SIG-M5 treated with dmso at 0.1 percent for 504 hours (cell line): ENCODE measurements around the gene EXOC7.
A peak's percentile ranks its signal among the peaks of the same experiment; 100 is the strongest.

ENCODE experiments used
- DNase-seq: peaks from one replicate; lab custom pipeline; 2025; ENCODE audit not compliant: unreplicated experiment; lab: John Stamatoyannopoulos, UW

EXOC7 gene

DNA sequence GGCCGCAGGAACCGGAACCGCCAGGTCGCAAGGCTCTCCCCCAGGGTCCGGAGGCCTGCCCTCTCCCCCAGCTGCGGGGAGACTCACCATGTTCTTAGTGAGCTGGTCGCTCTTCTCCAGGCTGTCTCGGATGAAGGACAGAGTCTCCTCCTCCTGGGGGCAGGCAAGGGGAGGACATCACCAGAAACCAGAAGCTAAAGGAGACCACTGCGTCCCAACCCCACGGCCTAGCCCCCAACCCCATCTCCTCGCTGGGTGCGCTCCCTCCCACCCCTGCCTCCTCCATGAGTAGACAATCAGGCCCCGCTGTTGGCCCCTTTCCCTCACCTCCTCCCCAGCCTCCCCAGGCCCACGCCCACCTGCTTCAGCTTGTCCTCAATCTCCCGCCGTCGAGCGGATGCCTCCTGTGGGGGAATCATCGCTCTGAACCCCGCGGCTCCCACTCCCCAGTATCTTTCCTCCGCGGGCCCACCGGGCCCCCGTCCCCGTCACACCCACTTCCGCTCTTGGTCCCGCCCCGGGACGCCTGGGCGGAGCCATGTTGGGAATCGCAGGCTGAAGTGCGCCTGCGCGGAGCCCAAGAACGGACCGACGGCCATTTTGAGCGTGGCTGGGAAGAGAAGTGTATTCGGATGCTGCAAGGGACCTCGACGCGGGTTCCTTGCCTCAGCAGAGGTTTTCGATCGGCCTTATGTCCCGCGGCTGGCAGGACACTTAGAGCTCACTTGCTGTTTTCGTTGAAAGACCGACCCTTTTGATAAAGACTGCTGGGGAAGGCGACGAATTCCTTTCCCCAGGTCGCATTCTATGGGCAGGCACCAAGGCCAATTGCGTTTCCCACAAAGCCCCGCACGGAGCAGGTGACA, at the start of gene EXOC7:
EXOC7 (minus strand) TSS at position 514 of the 866 bp plus-strand sequence; CDS start at position 419, 95 bp downstream.
- peak; percentile 91 for DNase-seq

DNA sequence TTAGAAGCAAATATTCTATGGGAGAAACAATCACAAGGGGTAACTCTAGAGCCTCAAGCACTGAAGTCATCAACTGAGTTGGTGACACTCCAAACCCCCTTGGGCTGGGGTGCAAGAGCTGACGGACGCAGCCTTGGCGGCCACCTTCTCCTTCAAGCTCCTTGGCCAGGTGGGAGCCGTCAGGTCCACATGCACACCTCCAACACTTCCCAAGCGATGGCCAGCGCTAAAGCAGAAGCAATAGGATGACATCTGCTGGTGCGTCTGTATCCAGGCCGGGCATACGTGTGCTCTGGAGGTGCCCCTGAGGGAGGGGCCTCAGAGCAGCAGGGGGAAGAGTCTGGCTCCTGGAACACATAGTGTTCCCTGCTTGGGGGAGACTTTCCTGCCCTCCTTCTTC, 49.6 kb upstream of the EXOC7 start:
- no peak for DNase-seq

DNA sequence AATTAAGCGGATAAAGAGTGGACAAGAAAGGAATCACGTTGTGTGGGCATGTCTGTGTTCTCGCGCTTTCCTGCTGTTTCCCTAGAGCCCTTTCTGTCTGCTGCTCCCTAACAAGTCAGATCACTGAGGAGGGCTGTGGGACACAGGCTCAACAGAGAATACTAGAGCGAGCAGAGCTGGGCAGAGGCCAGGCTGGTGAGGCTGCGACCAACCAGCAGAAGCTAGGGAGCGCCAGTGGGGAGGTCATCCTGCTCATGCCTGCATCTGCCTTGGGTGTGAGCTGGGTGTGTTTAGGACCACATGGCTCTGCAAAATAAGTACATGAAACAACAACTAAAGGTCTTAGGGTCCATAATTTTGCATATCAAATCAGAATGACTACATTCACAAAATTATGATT, 49.0 kb upstream of the EXOC7 start:
- DNase-seq: no peak

DNA sequence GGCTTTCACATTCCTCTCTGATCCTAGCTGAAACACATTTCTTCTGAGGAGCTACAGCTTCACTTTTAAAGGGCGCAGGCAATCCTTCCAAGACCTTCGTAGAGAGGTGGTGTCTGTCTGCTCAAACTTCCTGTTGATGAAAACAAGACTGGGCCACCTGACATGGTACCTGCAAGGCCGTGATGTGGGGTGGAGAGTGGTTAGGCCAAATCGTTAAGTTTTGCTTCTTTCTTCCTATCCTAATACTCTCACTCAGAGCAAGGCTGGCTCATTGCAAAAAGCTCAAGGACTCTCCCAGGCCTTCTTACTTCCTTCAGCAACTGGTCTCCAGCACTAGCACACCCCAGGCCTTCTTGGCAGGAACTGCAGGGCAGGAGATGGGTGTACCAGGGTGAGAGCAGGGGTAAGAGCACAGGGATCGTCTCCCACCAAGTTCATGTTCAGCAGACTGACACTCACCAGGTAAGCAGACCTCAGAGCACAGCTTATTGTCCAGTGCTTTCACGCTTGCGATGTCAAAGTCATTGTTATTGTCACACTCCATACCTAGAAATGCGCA, 48.4 kb upstream of the EXOC7 start:
- no peak for DNase-seq

DNA sequence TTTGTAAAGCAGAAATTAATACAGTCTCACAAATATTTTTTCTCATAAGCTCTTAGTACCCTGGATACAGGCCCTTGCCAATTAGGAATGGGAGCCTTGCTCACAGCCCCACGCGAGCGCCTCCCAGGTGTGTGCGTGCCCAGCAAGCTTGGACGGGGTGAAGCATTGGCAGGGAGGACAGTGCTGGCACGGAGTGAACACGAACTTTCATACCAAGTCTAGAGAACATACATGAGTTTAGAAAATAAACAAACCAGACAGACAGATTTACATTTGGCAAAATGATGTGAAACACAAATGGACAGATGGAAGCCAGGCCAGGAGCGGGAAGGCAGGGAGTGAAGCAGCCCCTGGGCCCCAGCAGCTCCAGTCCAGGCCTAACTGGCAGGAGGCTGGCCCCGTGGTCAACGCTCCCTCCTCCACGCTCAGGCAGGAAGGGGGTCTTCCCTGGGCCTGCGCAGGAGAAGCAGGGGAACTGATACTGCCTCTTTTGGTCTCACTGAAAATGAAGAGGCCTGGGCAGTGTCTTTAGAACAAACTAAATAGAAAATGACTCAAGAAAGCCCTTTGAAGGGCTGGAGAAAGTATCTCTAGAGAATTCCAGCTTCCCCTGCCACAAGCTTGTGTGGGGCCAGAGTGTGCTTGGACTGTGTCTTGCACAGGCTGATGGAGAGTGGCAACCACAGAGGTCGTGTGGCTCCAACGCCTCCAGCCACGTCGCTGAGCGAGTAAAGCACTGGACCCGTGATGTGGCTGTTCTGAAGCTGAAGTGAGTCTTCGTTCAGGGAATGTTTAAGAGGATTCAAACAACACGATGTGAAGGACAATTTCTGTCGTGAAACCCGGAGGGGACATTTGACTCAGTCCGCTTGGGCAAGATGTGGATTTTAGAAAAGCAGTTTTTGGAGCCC, 47.4 kb upstream of the EXOC7 start:
- DNase-seq: no peak

- no peak for DNase-seq
These were observed 45.6 kb upstream of the EXOC7 start for GRCh38 chr17:76149214-76149613.

DNA sequence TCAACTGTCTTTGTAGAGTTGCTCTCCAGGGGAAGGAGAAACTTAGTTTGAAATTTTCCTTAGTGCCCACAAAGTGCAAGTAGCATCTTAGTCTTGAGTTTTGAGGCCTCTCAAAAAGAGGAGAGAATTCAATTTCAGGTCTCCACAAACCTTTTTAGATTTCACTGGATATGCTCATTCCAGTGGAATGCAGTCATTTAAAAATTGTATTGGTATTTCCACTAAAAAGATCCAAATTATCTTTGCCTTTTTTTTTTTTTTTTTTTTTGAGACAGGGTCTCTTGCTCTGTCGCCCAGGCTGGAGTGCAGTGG, 44.4 kb upstream of the EXOC7 start:
- DNase-seq: no peak

DNA sequence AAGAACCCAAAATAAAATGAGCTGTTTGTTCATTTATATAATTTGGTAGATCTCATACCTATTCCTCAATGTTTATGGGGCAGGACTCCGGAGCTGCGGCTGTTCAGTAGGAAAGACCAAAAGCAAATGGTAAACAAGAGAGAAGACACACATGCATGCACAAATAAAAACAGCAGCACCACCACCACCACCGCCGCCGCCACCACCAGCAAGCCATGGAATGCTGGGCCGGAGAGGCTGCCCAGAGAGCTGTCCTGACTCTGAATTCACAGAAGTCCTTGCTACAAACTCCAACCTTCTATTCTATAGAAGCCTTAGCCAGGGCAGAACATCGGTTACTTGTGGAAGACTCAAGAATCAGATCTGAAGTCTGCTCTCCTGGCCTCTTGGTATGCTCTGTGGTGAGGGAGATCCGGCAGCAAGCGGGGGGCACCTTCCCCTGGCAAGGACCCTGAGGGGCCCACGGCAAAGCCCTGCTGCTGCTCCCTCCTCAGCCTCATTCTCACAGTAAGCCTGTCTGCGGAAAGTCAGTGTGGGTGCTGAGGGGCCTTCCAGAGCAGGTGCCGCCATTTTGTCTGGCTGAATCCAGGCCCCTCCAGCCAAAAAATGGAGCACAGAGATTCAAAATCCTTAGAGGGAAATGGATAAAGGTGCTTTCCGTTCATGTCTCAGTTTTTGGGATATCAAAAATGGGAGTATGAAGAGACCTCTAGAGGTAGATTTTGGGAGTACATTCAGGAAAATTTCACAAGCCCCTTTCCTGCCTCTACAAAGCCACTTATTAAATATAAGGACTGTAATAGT, 43.8 kb upstream of the EXOC7 start:
- DNase-seq: peak; percentile 44

DNA sequence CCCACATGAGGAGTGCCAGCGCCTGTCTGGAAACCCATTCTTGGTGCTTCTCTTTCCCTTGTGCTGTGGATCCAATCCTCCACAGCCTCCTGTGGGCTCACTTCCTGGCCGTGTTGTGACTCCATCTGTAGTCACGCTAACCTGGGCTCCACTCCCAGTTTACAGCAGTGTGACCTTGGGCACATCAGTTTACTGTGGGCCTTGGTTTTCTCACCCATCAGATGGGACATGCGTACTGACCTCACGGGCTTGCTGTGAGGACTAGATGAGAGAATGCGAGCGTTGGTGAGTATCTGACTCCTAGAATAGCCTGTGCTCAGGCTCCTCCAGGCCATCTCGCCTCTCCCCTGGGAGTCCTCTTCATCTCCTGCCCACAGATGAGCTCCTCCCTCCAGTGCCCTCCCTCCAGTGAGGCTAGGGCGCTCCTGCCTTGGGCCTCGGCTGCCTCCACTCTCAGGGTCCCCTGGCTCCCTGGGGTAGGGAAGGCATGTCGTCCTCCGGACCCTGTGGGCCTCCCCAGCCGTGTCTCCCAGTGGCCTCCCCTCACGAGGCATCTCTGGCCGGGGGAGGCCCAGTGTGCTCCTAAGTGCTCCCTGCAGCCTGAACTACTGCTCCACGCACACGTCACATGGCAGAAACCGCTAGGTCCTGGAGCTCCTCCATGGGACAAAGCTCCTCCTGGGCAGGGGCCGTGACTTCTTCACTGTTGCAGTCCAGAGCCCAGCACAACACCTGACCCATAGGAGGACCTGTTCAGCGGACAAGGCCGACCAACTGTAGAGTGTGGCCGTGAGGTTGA, 42.7 kb upstream of the EXOC7 start:
- no peak for DNase-seq

- DNase-seq: no peak
These were observed 41.9 kb upstream of the EXOC7 start for GRCh38 chr17:76145231-76146052.

GRCh38 chr17:76142585-76143041, 39.0 kb upstream of the EXOC7 start:
- DNase-seq: no peak

- no peak for DNase-seq
These were observed 38.5 kb upstream of the EXOC7 start for GRCh38 chr17:76142039-76142584.

DNA sequence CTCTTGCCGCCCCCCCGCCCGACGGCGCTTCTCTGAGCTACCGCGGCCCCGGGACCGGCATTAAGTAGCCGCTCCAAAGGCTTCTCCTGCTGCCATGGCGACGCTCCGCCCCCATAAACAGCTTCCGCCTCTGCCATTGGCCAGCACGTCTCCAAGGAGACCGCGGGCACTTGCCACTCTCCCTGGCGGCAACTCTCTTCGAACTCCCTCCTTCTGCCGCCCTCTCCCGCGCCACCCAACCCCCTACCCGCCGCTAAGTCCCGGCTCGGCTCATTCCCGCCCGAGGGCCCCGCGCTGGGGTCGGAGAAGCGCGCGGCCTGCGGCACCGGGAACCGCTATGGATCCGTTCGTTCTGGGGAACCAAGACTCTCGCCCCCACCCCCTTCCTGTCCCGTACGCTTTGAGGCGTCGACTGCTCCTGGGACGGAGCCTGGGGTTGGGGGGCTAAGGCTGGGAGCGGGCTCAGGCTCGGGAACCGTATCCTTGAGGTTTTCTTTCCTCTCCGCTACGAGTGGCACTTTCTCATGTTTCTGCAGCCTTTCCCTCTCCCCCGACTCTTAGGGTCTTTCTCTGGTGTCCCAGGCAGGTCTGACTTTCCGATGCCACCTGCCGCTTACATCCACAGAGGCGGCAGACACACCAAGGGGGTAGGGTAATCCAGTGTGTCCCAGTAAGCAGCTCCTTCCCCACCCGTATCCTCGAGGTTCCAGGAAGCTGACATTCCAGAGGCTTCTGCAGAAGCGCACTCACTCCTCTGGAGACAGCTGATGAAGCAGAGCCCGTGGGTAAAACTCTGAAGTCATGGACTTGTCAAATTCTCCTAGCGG, 37.8 kb upstream of the EXOC7 start, which contains the start of gene FOXJ1:
FOXJ1 (minus strand) TSS at position 34 of the 827 bp plus-strand sequence. CDS start 850 bp downstream, outside the sequence.
- peak; percentile 81 for DNase-seq

- DNase-seq: no peak
These were observed 37.1 kb upstream of the EXOC7 start for GRCh38 chr17:76140661-76141211.

- no peak for DNase-seq
These were observed 36.4 kb upstream of the EXOC7 start for GRCh38 chr17:76139801-76140660.

- no peak for DNase-seq
These were observed 35.5 kb upstream of the EXOC7 start for GRCh38 chr17:76138896-76139752.
